SK-N-SH (cell line): ENCODE results near the gene KCTD8. TPM values are rescaled to one million over a fixed set of nuclear protein-coding genes. Genes with fewer than 3 reads are reported as not detected.

Experiments
- CTCF ChIA-PET: fragments of 300-600, 350-600 bp; formaldehyde crosslinking; extraction: SDS; loops from one replicate; lab custom pipeline; 2021; lab: Yijun Ruan, JAX
- POLR2A ChIA-PET: fragments of 350-600 bp; sonication (Branson Sonifier 250); formaldehyde crosslinking; extraction: SDS; loops from one replicate; lab custom pipeline; 2020; ENCODE audit warnings: antibody characterized with exemption, inconsistent platforms; lab: Yijun Ruan, JAX
- DNase-seq: peaks from one replicate; pipeline ENCODE4 v3.0.0; 2012
- H2AFZ ChIP-seq: fragments of 200-600 bp; sonication (generic); 2 replicates; pipeline ENCODE4 v1.8.1; 2016; ENCODE audit warnings: antibody characterized with exemption, mild to moderate bottlenecking, low read depth
- H3F3A ChIP-seq: fragments of 200-600 bp; sonication (generic); replicated peaks from 2 replicates; pipeline ENCODE3; 2016; ENCODE audit warnings: antibody characterized with exemption, mild to moderate bottlenecking; ENCODE audit not compliant: insufficient read depth
- H3K27ac ChIP-seq, 2 experiments: fragments of 200-500 bp in 1 of 2; fragments of 200-600 bp in 1 of 2; sonication (Bioruptor generic) in 1 of 2; sonication (generic), shearing (Covaris generic) in 1 of 2; 2 replicates each; pipeline versions ENCODE4 v1.5.1 to v1.6.1; 2014 to 2016; ENCODE audit warnings: low read depth in 2 of 2, inconsistent platforms in 1 of 2, low read length in 1 of 2, mild to moderate bottlenecking in 1 of 2, mixed read lengths in 1 of 2
- H3K27me3 ChIP-seq: fragments of 200-600 bp; sonication (generic), shearing (Covaris generic); 2 replicates; pipeline ENCODE4 v1.6.1; 2016; ENCODE audit warnings: mixed run types; ENCODE audit not compliant: insufficient read depth
- H3K36me3 ChIP-seq, 2 experiments: fragments of 200-500 bp in 1 of 2; fragments of 200-600 bp in 1 of 2; sonication (Bioruptor generic) in 1 of 2; sonication (generic) in 1 of 2; replicated peaks in 1 of 2; 2 replicates each; pipeline versions ENCODE3 to v1.5.1; 2014 to 2016; ENCODE audit warnings: low read length in 1 of 2, mild to moderate bottlenecking in 1 of 2; ENCODE audit not compliant: insufficient read depth in 2 of 2, control insufficient read depth in 1 of 2
- H3K4me1 ChIP-seq, 2 experiments: fragments of 200-500 bp in 1 of 2; fragments of 200-600 bp in 1 of 2; sonication (Bioruptor generic) in 1 of 2; sonication (generic), shearing (Covaris generic) in 1 of 2; 2 replicates each; pipeline versions ENCODE4 v1.5.1 to v1.6.1; 2014 to 2016; ENCODE audit warnings: low read depth in 1 of 2, low read length in 1 of 2, mixed run types in 1 of 2; ENCODE audit not compliant: insufficient read depth in 2 of 2, control insufficient read depth in 1 of 2
- H3K4me2 ChIP-seq: fragments of 200-600 bp; sonication (generic), shearing (Covaris generic); 2 replicates; pipeline ENCODE4 v1.6.1; 2017; ENCODE audit warnings: mixed run types
- H3K4me3 ChIP-seq, 2 experiments: fragments of 200-500 bp in 1 of 2; fragments of 200-600 bp in 1 of 2; sonication (Bioruptor generic) in 1 of 2; sonication (generic), shearing (Covaris generic) in 1 of 2; 2 replicates each; pipeline versions ENCODE4 v1.5.1 to v1.8.1; 2014 to 2016; ENCODE audit warnings: low read depth in 2 of 2, inconsistent platforms in 1 of 2, low read length in 1 of 2, mild to moderate bottlenecking in 1 of 2, mixed read lengths in 1 of 2, moderate library complexity in 1 of 2
- H3K79me2 ChIP-seq: fragments of 200-600 bp; sonication (generic); 2 replicates; pipeline ENCODE4 v1.8.1; 2017; ENCODE audit warnings: mild to moderate bottlenecking; ENCODE audit not compliant: insufficient read depth
- H3K9ac ChIP-seq: fragments of 200-600 bp; sonication (generic); 2 replicates; pipeline ENCODE4 v1.6.1; 2017; ENCODE audit warnings: mixed run types
- H3K9me2 ChIP-seq: fragments of 200-600 bp; sonication (generic); 2 replicates; pipeline ENCODE4 v1.6.1; 2017; ENCODE audit warnings: mixed run types
- H3K9me3 ChIP-seq: fragments of 200-600 bp; sonication (generic); 2 replicates; pipeline ENCODE4 v1.6.1; 2017; ENCODE audit warnings: mixed run types, mild to moderate bottlenecking, moderate library complexity
- H4K20me1 ChIP-seq: fragments of 200-600 bp; sonication (generic); 2 replicates; pipeline ENCODE4 v1.6.1; 2017; ENCODE audit warnings: mild to moderate bottlenecking, mixed run types; ENCODE audit not compliant: insufficient read depth
- CHD2 ChIP-seq: fragments of 150-350 bp; IDR thresholded peaks from 2 replicates; pipeline ENCODE4 v1.6.1; 2018; ENCODE audit warnings: low read length; ENCODE audit not compliant: partially characterized antibody
- EZH2phosphoT487 ChIP-seq: fragments of 200-600 bp; sonication (generic); IDR thresholded peaks from 2 replicates; pipeline ENCODE4 v1.6.1; 2017; ENCODE audit warnings: low read depth, mixed run types, mild to moderate bottlenecking, antibody characterized with exemption, moderate library complexity, borderline replicate concordance
- FOXM1 ChIP-seq: IDR thresholded peaks from 2 replicates; pipeline ENCODE4 v1.4.0; 2012; ENCODE audit warnings: low read depth, mild to moderate bottlenecking
- GATA2 ChIP-seq: sonication (generic); formaldehyde crosslinking; IDR thresholded peaks from 2 replicates; pipeline ENCODE4 v1.5.0; 2020; ENCODE audit warnings: mild to moderate bottlenecking, missing genetic modification reagents
- MAX ChIP-seq: IDR thresholded peaks from 2 replicates; pipeline ENCODE4 v1.4.0; 2012; ENCODE audit warnings: low read depth
- MXI1 ChIP-seq: IDR thresholded peaks from 2 replicates; pipeline ENCODE4 v1.6.1; 2012; ENCODE audit warnings: mild to moderate bottlenecking, low read depth, low read length, improper control_type of control experiment
- NRF1 ChIP-seq: IDR thresholded peaks from 2 replicates; pipeline ENCODE4 v1.6.1; 2012; ENCODE audit warnings: low read depth, mild to moderate bottlenecking, low read length
- PBX3 ChIP-seq: IDR thresholded peaks from 2 replicates; pipeline ENCODE4; 2012
- RCOR1 ChIP-seq: fragments of 150-350 bp; IDR thresholded peaks from 2 replicates; pipeline ENCODE4 v1.6.1; 2017; ENCODE audit warnings: antibody characterized with exemption, low read length
- RXRA ChIP-seq: IDR thresholded peaks from 2 replicates; pipeline ENCODE4 v1.4.0; 2012; ENCODE audit warnings: low read depth, mild to moderate bottlenecking, borderline replicate concordance
- SMC3 ChIP-seq: IDR thresholded peaks from 2 replicates; pipeline ENCODE4 v1.6.1; 2012; ENCODE audit warnings: low read depth, low read length, improper control_type of control experiment
- TAF1 ChIP-seq: IDR thresholded peaks from 2 replicates; pipeline ENCODE4 v1.6.1; 2012; ENCODE audit warnings: low read depth, mild to moderate bottlenecking, low read length, moderate library complexity, borderline replicate concordance
- TCF12 ChIP-seq: IDR thresholded peaks from 2 replicates; pipeline ENCODE4 v1.4.0; 2012
- TEAD4 ChIP-seq: IDR thresholded peaks from 2 replicates; pipeline ENCODE4 v1.4.0; 2012; ENCODE audit warnings: mild to moderate bottlenecking, borderline replicate concordance; ENCODE audit not compliant: insufficient read depth
- WGBS: methylation state at CpG from one replicate; pipeline ENCODE4 v1.1.6; 2017; ENCODE audit warnings: low lambda C conversion rate; 5-methylcytosine and 5-hydroxymethylcytosine counted together
- polyA plus RNA-seq, 3 experiments: library from polyadenylated mRNA; depleted of rRNA; stranded (reverse); fragments of >200 nt; gene quantifications; 2 replicates each; pipeline ENCODE4 v1.2.3, GENCODE V29; 2012
- TF ChIP-seq, protein P1 (sequence below): fragments of 200-600 bp; sonication (generic); IDR thresholded peaks from 2 replicates; pipeline ENCODE4 v1.6.1; 2017; ENCODE audit warnings: antibody characterized with exemption, mild to moderate bottlenecking, moderate library complexity
- TF ChIP-seq, protein P2 (sequence below): IDR thresholded peaks from 2 replicates; pipeline ENCODE4 v1.4.0; 2012; ENCODE audit warnings: low read depth, borderline replicate concordance
- TF ChIP-seq, protein P3 (sequence below): fragments of 150-350 bp; IDR thresholded peaks from 2 replicates; pipeline ENCODE4 v1.6.1; 2016; ENCODE audit warnings: mild to moderate bottlenecking, low read depth, low read length

Gene KCTD8
- polyA plus RNA-seq, 1 of the 3 experiments (the other 2 are of a cell fraction), result not detected

GRCh38 chr4:44232262-44232661 is 216.3 kb downstream of the KCTD8 start:
- H4K20me1 ChIP-seq, result no peaks in the 10 kb centered on the region
- H3K9me3 ChIP-seq, result no peaks in the 10 kb centered on the region
- H2AFZ ChIP-seq, result no peak overlapping the region
- CTCF ChIA-PET, result no interaction called here
- H3K4me1 ChIP-seq, result no peaks in the 10 kb centered on the region
- no peaks in the 10 kb centered on the region for H3K79me2 ChIP-seq
- H3K4me2 ChIP-seq, result no peak overlapping the region
- no peaks in the 10 kb centered on the region for H3K9me2 ChIP-seq
- 0% methylated on average over 1 of the region's 1 CpG for WGBS
- POLR2A ChIA-PET, result no interaction called here
- no peak for DNase-seq
- no peak overlapping the region for H3K4me3 ChIP-seq
- H3K36me3 ChIP-seq, result no peaks in the 10 kb centered on the region
- no peak overlapping the region for H3K9ac ChIP-seq
- no peaks in the 10 kb centered on the region for H3F3A ChIP-seq
- H3K27me3 ChIP-seq, result no peaks in the 10 kb centered on the region
- no peak overlapping the region for H3K27ac ChIP-seq
- no peak for TF ChIP-seq TAF1
- TF ChIP-seq, protein P1, sequence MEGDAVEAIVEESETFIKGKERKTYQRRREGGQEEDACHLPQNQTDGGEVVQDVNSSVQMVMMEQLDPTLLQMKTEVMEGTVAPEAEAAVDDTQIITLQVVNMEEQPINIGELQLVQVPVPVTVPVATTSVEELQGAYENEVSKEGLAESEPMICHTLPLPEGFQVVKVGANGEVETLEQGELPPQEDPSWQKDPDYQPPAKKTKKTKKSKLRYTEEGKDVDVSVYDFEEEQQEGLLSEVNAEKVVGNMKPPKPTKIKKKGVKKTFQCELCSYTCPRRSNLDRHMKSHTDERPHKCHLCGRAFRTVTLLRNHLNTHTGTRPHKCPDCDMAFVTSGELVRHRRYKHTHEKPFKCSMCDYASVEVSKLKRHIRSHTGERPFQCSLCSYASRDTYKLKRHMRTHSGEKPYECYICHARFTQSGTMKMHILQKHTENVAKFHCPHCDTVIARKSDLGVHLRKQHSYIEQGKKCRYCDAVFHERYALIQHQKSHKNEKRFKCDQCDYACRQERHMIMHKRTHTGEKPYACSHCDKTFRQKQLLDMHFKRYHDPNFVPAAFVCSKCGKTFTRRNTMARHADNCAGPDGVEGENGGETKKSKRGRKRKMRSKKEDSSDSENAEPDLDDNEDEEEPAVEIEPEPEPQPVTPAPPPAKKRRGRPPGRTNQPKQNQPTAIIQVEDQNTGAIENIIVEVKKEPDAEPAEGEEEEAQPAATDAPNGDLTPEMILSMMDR, result no peak
- TF ChIP-seq, protein P2, sequence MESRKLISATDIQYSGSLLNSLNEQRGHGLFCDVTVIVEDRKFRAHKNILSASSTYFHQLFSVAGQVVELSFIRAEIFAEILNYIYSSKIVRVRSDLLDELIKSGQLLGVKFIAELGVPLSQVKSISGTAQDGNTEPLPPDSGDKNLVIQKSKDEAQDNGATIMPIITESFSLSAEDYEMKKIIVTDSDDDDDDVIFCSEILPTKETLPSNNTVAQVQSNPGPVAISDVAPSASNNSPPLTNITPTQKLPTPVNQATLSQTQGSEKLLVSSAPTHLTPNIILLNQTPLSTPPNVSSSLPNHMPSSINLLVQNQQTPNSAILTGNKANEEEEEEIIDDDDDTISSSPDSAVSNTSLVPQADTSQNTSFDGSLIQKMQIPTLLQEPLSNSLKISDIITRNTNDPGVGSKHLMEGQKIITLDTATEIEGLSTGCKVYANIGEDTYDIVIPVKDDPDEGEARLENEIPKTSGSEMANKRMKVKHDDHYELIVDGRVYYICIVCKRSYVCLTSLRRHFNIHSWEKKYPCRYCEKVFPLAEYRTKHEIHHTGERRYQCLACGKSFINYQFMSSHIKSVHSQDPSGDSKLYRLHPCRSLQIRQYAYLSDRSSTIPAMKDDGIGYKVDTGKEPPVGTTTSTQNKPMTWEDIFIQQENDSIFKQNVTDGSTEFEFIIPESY, result no peak
- no peak for TF ChIP-seq MAX
- TF ChIP-seq TCF12, result no peak
- TF ChIP-seq CHD2, result no peak
- TF ChIP-seq, protein P3, sequence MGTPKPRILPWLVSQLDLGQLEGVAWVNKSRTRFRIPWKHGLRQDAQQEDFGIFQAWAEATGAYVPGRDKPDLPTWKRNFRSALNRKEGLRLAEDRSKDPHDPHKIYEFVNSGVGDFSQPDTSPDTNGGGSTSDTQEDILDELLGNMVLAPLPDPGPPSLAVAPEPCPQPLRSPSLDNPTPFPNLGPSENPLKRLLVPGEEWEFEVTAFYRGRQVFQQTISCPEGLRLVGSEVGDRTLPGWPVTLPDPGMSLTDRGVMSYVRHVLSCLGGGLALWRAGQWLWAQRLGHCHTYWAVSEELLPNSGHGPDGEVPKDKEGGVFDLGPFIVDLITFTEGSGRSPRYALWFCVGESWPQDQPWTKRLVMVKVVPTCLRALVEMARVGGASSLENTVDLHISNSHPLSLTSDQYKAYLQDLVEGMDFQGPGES, result no peak
- TF ChIP-seq MXI1, result no peak
- TF ChIP-seq PBX3, result no peak
- TF ChIP-seq NRF1, result no peak
- no peak for TF ChIP-seq TEAD4
- no peak for TF ChIP-seq RXRA
- TF ChIP-seq EZH2phosphoT487, result no peak
- no peak for TF ChIP-seq SMC3
- TF ChIP-seq GATA2 (CRISPR knock-in tag), result no peak
- TF ChIP-seq RCOR1, result no peak
- TF ChIP-seq FOXM1, result no peak
